GM23248 (cell line): ENCODE measurements around the gene MRAS.

Experiments used
- EZH2 ChIP-seq: fragments of 200-600 bp; sonication (generic); IDR thresholded peaks from 2 replicates; pipeline ENCODE4 v1.6.1; 2018; ENCODE audit warnings: antibody characterized with exemption, mild to moderate bottlenecking; ENCODE audit not compliant: insufficient read depth, poor library complexity, severe bottlenecking
- EZH2phosphoT487 ChIP-seq: fragments of 200-600 bp; sonication (generic); IDR thresholded peaks from 2 replicates; pipeline ENCODE4 v1.6.1; 2018; ENCODE audit warnings: antibody characterized with exemption, moderate library complexity, mild to moderate bottlenecking, low read depth; ENCODE audit not compliant: insufficient read depth

- TF ChIP-seq EZH2 (no peak), EZH2phosphoT487 (no peak)
Measured at GRCh38 chr3:138448631-138449030, 100.3 kb downstream of the MRAS start.
